ENCODE results near the gene CLK1. TPM values are rescaled to one million over a fixed set of nuclear protein-coding genes. Genes with fewer than 3 reads are reported as not detected.

The CLK1 gene
- polyA plus RNA-seq, 3 donors, result 7.5 to 383 (median 8.2) TPM

- H3K36me3 Mint-ChIP-seq, result peaks cover 43 to 47% of the 10 kb centered on the region in 2 donors
- no peak overlapping the region for H3K4me2 ChIP-seq (replicated peaks; ENCODE audit: extremely low read depth, low read length, poor library complexity, severe bottlenecking)
- WGBS (ENCODE audit: insufficient coverage), result 77% methylated on average over 4 of the region's 14 CpGs
- peak overlapping the region in 5 of 7 donors; percentile 27 to 86 (median 65) for H3K27ac Mint-ChIP-seq
- H3K9ac ChIP-seq (ENCODE audit: insufficient read depth, low read length, poor library complexity, severe bottlenecking), result no peak overlapping the region
- H3K27ac ChIP-seq (ENCODE audit: low read depth in 1 of 2, low read length in 2 of 2), result no peak overlapping the region
- no peak for TF ChIP-seq CTCF (IDR thresholded peaks at IDR 0.05)
- H4K20me1 ChIP-seq (ENCODE audit: insufficient read depth, low read length), result peaks cover 53% of the 10 kb centered on the region
- intact Hi-C loops (cut with micrococcal nuclease), result loop anchor here in 1 of 2 donors (5.0 kb wide), 1 partner anchor 33 kb away; no protein-coding TSS in a partner anchor
- peaks cover 18% of the 10 kb centered on the region for H3K79me2 ChIP-seq (ENCODE audit: insufficient read depth, low read length)
- H3K27me3 Mint-ChIP-seq (ENCODE audit: low read depth in 3 of 3), result peaks cover 0 to 2% (median 1%) of the 10 kb centered on the region in 3 donors
- no peak overlapping the region for H3K4me3 Mint-ChIP-seq
- no peak overlapping the region for H3K4me3 ChIP-seq (replicated peaks in 1 of 3; ENCODE audit: low read depth in 2 of 3, low read length in 3 of 3)
- H3K4me1 Mint-ChIP-seq, result peaks cover 2% of the 10 kb centered on the region
- peaks cover 0 to 2% (median 0%) of the 10 kb centered on the region in 7 donors for H3K9me3 Mint-ChIP-seq
- H2AFZ ChIP-seq (ENCODE audit: insufficient read depth, low read depth, low read length, poor library complexity, severe bottlenecking), result no peak overlapping the region
- peaks cover 46 to 49% of the 10 kb centered on the region in 2 donors for H3K36me3 ChIP-seq (replicated peaks in 1 of 2; ENCODE audit: control insufficient read depth in 1 of 2, insufficient read depth in 2 of 2, low read length in 2 of 2)
- DNase-seq, result no peak
- H3K4me1 ChIP-seq (ENCODE audit: control insufficient read depth in 1 of 2, insufficient read depth in 2 of 2, low read length in 2 of 2), result no peaks in the 10 kb centered on the region
- no peaks in the 10 kb centered on the region for H3K27me3 ChIP-seq (ENCODE audit: control insufficient read depth in 2 of 2, insufficient read depth in 2 of 2, low read length in 2 of 2)
- no peaks in the 10 kb centered on the region for H3K9me3 ChIP-seq (replicated peaks in 1 of 2; ENCODE audit: control insufficient read depth in 1 of 2, insufficient read depth in 1 of 2, low read length in 2 of 2)
These were observed 13.8 kb downstream of the CLK1 start for GRCh38 chr2:200850512-200851256.

- H3K9ac ChIP-seq (ENCODE audit: insufficient read depth, low read length, poor library complexity, severe bottlenecking), result no peak overlapping the region
- intact Hi-C loops (cut with micrococcal nuclease), result no loop called here
- H3K36me3 Mint-ChIP-seq, result peaks cover 19 to 21% of the 10 kb centered on the region in 2 donors
- no peak overlapping the region for H3K27ac ChIP-seq (ENCODE audit: low read depth in 1 of 2, low read length in 2 of 2)
- no CpG with 5 or more reads among the region's 4 CpGs for WGBS (ENCODE audit: insufficient coverage)
- H3K9me3 ChIP-seq (replicated peaks in 1 of 2; ENCODE audit: control insufficient read depth in 1 of 2, insufficient read depth in 1 of 2, low read length in 2 of 2), result no peaks in the 10 kb centered on the region
- peaks cover 26% of the 10 kb centered on the region for H4K20me1 ChIP-seq (ENCODE audit: insufficient read depth, low read length)
- no peaks in the 10 kb centered on the region for H3K4me1 ChIP-seq (ENCODE audit: control insufficient read depth in 1 of 2, insufficient read depth in 2 of 2, low read length in 2 of 2)
- TF ChIP-seq CTCF (IDR thresholded peaks at IDR 0.05), result no peak
- H3K36me3 ChIP-seq (replicated peaks in 1 of 2; ENCODE audit: control insufficient read depth in 1 of 2, insufficient read depth in 2 of 2, low read length in 2 of 2), result peaks cover 19 to 22% of the 10 kb centered on the region in 2 donors
- no peak overlapping the region for H3K4me3 Mint-ChIP-seq
- H3K4me1 Mint-ChIP-seq, result peaks cover 2% of the 10 kb centered on the region
- no peak overlapping the region for H3K4me2 ChIP-seq (replicated peaks; ENCODE audit: extremely low read depth, low read length, poor library complexity, severe bottlenecking)
- DNase-seq, result no peak
- peaks cover 0 to 2% (median 1%) of the 10 kb centered on the region in 3 donors for H3K27me3 Mint-ChIP-seq (ENCODE audit: low read depth in 3 of 3)
- H3K27ac Mint-ChIP-seq, result no peak overlapping the region
- H3K9me3 Mint-ChIP-seq, result peaks cover 0 to 2% (median 0%) of the 10 kb centered on the region in 7 donors
- H3K27me3 ChIP-seq (ENCODE audit: control insufficient read depth in 2 of 2, insufficient read depth in 2 of 2, low read length in 2 of 2), result no peaks in the 10 kb centered on the region
- H3K4me3 ChIP-seq (replicated peaks in 1 of 3; ENCODE audit: low read depth in 2 of 3, low read length in 3 of 3), result no peak overlapping the region
- H3K79me2 ChIP-seq (ENCODE audit: insufficient read depth, low read length), result peaks cover 4% of the 10 kb centered on the region
- H2AFZ ChIP-seq (ENCODE audit: insufficient read depth, low read depth, low read length, poor library complexity, severe bottlenecking), result no peak overlapping the region
These were observed 16.5 kb downstream of the CLK1 start for GRCh38 chr2:200847939-200848338.

All from CD14-positive monocyte (primary cell).